Lower leg skin (tissue), 4 donors: ENCODE results near the gene RAB10. TPM values are rescaled to one million over a fixed set of nuclear protein-coding genes. Genes with fewer than 3 reads are reported as not detected.

Source experiments
- DNase-seq, 2 donors: peaks; one replicate each; pipeline ENCODE4 v3.0.0-alpha.2; 2019; ENCODE audit warnings: low spot score in 2 of 2
- H3K4me3 ChIP-seq: fragments of 200-600 bp; sonication (generic); 2 replicates; pipeline ENCODE4 v1.5.1; 2017; ENCODE audit warnings: mild to moderate bottlenecking, low read depth; ENCODE audit not compliant: poor library complexity, severe bottlenecking
- POLR2A ChIP-seq, 2 donors: fragments of 450-650 bp; IDR thresholded peaks; one replicate each; pipeline ENCODE4 v1.6.1; 2016 to 2017; ENCODE audit warnings: antibody characterized with exemption in 2 of 2, mild to moderate bottlenecking in 1 of 2, moderate library complexity in 1 of 2
- WGBS, 2 donors: methylation state at CpG; one replicate each; pipeline ENCODE4 v1.1.5; 2018; 5-methylcytosine and 5-hydroxymethylcytosine counted together
- intact Hi-C: fragments of 100-400 bp; cut with DNase I; formaldehyde crosslinking; loops from one replicate; pipeline ENCODE4 v1.15.0; 2023; ENCODE audit warnings: low total_unique reads
- total RNA-seq, 4 donors: library from RNA; depleted of rRNA; stranded (reverse); fragments of >200 nt; gene quantifications; one replicate each; pipeline ENCODE4 v1.1.0, GENCODE V29; 2016
- TF ChIP-seq, protein P1 (sequence below), 3 donors: fragments of 450-650 bp; IDR thresholded peaks; one replicate each; pipeline ENCODE4 v1.5.1; 2016; ENCODE audit warnings: antibody characterized with exemption in 3 of 3, mild to moderate bottlenecking in 3 of 3, moderate library complexity in 2 of 3

RAB10 gene
- total RNA-seq, 4 donors from 2014 or later: 125 to 228 (median 184) TPM

DNA sequence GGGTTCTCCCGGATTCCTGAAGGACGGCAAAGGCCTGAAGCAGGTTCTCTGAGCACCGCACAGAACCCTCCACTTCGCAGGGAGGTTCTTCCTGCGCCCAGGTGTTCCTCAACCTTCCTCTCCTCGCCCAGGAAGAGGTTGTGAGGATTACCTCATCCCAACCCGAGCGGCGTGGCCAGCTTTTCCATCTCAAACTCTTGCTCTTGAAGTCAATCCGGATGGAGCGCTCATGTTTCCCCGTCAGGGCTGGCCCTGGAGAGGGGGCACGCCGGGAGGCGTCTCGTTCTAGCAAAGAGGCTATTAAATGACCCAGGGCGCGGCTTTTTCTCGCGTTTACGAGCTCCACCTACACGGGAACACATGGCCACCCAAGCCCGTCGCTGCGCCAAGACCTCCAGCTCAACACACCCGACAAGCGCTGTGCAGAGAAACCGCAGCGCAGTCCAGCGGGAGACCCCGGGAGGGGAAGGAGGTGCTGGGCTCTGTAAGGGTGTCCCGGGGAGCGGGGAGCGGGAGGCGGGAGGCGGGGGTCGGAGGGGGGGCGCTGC is 540 bp upstream of the RAB10 start:
- intact Hi-C loops: no loop called here
- no peak for TF ChIP-seq POLR2A (IDR thresholded peaks at IDR 0.05)
- TF ChIP-seq, protein P1, sequence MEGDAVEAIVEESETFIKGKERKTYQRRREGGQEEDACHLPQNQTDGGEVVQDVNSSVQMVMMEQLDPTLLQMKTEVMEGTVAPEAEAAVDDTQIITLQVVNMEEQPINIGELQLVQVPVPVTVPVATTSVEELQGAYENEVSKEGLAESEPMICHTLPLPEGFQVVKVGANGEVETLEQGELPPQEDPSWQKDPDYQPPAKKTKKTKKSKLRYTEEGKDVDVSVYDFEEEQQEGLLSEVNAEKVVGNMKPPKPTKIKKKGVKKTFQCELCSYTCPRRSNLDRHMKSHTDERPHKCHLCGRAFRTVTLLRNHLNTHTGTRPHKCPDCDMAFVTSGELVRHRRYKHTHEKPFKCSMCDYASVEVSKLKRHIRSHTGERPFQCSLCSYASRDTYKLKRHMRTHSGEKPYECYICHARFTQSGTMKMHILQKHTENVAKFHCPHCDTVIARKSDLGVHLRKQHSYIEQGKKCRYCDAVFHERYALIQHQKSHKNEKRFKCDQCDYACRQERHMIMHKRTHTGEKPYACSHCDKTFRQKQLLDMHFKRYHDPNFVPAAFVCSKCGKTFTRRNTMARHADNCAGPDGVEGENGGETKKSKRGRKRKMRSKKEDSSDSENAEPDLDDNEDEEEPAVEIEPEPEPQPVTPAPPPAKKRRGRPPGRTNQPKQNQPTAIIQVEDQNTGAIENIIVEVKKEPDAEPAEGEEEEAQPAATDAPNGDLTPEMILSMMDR (IDR thresholded peaks at IDR 0.05): no peak
- peak; percentile 78 to 95 for DNase-seq
- WGBS, 2 donors: 1% methylated on average over 28 to 37 of the region's 38 CpGs
- peak overlapping the region; percentile 66 for H3K4me3 ChIP-seq

DNA sequence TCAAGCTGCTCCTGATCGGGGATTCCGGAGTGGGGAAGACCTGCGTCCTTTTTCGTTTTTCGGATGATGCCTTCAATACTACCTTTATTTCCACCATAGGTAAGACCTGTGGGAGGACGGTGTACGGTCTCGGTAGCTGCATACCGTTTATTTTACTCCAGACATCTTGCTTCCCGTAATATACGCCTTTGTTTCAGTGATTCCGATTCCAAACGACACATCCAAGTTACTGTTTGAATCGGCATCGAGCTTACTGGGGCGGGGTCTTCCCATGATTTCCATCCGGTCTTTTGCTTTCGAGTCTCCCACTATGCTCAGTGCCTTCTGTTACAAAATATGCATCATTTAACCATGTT is 731 bp downstream of the RAB10 start:
- intact Hi-C loops: no loop called here
- WGBS, 2 donors: 0% methylated on average over 18 of the region's 18 CpGs

DNA sequence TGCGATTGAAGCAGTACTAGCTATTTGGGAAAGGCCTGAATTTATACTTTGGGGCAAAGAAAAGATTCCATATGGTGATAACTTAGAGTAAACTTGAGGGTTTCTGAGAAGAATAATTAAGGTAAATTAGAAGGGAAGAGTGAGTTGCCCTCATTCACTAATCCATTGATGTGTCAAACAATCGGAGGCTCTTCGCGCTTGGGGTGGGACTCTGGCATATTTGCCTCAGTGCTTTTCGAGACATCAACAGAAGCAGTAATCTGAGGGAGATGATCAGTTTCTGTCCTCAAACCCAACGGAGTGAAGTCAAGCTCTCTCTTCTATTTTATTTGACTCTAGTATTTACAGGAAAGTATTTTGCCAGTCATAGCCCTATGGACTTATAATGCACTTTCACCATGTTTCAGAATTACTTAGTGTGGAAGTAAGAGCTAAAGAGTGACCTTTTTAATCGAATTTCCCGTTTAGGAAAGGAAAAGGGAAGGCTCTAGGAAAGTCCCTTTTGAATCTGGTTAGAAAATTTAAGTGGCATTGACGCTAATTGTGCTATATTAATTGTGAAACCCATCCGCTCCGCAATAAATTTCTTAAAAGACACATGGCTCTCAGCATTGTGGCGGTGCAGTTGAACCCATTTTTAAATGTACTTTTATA is 1.3 kb downstream of the RAB10 start:
- H3K4me3 ChIP-seq: peak overlapping the region; percentile 65
- intact Hi-C loops: no loop called here
- 1% methylated on average over 12 of the region's 12 CpGs for WGBS, 2 donors
- peak in 1 of 2 donors; percentile 59 for DNase-seq
- TF ChIP-seq POLR2A (IDR thresholded peaks at IDR 0.05): no peak
- TF ChIP-seq, protein P1 (IDR thresholded peaks at IDR 0.05): no peak

More for the DNA sequence above, 731 bp downstream of the RAB10 start:
- TF ChIP-seq, protein P1 (IDR thresholded peaks at IDR 0.05): no peak
- DNase-seq: no peak
- H3K4me3 ChIP-seq: peak overlapping the region; percentile 65

DNA sequence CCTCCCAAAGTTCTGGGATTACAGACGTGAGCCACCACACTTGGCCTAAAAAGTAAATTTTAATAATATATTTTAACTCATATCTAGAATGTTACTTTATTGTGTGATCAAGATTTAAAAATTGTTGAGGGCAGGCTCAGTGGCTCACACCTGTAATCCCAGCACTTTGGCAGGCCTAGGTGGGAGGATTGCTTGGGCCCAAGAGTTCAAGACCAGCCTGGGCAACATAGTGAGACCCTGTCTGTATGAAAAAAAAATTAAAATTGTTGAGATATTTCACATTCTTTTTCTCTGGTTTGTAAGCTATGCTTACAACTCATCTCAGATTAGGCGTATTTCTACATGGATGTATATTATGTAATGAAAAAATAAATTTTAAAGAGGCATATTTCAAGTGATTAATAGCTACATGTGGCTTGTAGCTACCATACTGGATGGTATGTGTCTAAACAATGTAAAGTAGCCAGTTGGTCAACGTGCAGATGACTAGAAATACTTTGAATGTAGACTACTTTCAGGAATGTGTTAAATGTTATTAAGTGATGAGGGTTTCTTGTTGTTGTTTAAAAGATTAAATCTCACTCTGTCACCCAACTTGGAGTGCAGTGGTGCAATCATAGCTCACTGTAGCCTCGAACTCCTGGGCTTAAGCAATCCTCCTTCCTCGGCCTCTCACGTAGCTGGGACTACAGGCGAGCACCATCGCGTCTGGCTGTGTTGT is 5.9 kb downstream of the RAB10 start:
- no peak overlapping the region for H3K4me3 ChIP-seq
- no peak for DNase-seq
- TF ChIP-seq POLR2A (IDR thresholded peaks at IDR 0.05): no peak
- WGBS, 2 donors: 75 to 85% methylated on average over 9 of the region's 9 CpGs
- intact Hi-C loops: no loop called here

DNA sequence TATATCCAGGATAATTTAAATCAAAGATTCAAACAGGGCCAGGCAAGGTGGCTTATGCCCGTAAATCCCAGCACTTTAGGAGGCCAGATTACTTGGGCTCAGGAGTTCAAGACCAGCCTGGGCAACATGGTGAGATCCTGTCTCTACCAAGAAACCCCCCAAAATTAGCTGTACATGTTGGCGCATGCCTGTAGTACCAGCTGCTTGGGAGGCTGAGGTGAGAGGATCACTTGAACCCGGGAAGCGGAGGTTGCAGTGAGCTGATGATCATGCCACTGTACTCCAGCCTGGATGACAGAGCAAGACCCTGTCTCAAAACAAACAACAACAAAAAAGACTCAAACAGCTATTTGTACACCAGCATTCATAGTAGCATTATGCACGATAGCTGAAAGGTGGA is 9.2 kb downstream of the RAB10 start:
- no peak for TF ChIP-seq POLR2A (IDR thresholded peaks at IDR 0.05)
- TF ChIP-seq, protein P1 (IDR thresholded peaks at IDR 0.05): no peak
- no peak overlapping the region for H3K4me3 ChIP-seq
- intact Hi-C loops: no loop called here
- no peak for DNase-seq
- WGBS, 2 donors: 93 to 95% methylated on average over 5 of the region's 5 CpGs

DNA sequence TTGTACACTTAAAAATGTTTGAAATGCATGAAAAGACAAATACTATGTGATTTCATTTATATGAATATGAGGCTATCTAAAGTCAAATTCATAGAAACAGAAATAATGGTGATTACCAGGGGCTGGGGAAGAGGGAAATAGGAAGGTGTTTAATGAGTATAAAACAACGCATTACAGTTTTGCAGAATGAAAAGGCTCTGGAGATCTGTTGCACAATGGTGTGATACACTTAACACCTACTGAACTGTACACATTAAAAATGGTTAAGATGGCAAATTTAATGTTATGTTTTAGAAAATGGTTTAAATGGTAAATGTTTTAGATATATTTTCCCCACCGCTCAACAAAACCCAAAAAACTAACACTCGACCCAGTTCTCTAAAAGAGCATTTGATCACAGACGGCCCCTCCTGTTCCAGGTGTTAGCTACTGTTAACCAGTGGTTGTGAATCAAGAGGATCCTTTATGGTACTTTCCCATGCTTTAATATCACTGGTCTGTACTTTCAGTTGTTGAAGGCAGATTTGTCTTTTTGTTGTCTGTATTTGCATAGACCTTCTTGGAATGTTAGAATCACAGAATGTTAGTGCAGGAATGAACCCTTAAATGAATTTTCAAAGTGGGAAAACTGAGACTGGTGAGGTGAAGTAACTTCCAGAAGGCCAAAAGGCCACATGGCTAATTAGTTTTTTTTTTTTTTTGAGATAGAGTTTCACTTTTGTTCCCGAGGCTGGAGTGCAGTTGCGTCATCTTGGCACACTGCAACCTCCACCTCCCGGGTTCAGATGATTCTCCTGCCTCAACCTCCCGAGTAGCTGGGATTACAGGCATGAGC is 10.2 kb downstream of the RAB10 start:
- WGBS, 2 donors: 42 to 43% methylated on average over 8 of the region's 8 CpGs
- no peak for TF ChIP-seq POLR2A (IDR thresholded peaks at IDR 0.05)
- TF ChIP-seq, protein P1 (IDR thresholded peaks at IDR 0.05): no peak
- no peak for DNase-seq
- intact Hi-C loops: no loop called here
- no peak overlapping the region for H3K4me3 ChIP-seq
